GM19397 (cell line): ENCODE measurements around the gene KCNK4.
"Not testable (repeated sequence)": the region's sequence is repeated elsewhere in the genome, so short reads cannot be mapped to it uniquely, and the experiment has no call there.

Source experiments
- ATAC-seq: cut with Tn5 transposase; IDR thresholded peaks from one replicate; pipeline ENCODE4 v1.9.1; 2021; ENCODE audit warnings: mild to moderate bottlenecking, moderate library complexity; ENCODE audit not compliant: unreplicated experiment

KCNK4 gene

DNA sequence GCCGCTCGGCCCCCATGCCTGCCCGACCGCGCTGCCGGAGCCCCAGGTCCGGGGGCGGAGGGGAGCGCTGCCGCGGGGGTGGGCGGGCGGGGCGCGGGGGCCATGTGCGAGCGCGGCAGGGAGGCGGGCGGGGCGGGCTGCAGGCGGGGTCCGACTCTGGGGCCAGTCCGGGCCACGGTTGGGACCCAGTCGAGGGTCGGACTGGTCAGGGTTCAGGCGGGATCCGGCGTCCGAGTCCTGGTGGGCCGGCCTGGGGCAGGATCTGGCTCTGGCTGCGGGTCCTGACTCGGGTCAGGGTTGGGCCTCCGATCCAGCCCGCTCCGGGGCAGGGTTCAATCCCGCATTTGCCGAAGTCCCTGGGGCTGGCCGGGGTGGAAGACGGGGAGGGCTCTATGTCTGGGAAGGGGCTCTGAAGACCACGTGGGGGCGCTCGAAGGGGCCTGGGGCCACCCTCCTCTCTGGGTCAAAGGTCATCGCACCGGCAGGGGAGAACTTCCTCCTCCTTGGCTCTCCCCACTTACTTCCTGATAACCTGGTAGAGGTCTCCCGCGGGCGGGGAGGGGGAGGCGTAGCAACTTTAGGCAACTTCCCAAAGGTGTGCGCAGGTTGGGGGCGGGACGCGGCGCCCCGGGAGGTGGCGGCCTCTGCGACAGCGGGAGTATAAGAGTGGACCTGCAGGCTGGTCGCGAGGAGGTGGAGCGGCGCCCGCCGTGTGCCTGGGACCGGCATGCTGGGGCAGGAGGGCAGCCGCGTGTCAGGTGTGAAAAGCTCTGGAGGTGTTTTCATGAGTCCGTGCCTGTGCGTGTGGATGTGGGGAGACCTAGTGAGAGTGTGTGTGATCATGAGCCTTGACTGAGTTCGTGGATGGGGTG lies 14.8 kb downstream of the KCNK4 start:
- peak; percentile 23 for ATAC-seq

DNA sequence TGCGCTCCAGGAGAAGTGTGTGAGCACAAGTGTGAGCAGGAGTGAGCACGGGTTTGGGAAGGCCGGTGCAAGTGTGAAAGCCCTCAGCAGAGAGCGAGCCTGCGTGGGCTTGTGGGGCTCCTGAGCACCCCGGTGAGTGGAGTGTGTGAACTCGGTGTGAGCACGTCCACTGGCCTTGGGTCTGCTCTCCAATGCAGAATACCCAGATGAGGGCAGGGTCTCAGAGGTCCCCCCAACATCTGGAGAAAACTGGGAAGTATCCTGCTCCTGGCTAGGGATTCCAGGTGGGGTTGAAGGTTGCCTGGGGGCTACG lies 15.4 kb downstream of the KCNK4 start:
- ATAC-seq = no peak

DNA sequence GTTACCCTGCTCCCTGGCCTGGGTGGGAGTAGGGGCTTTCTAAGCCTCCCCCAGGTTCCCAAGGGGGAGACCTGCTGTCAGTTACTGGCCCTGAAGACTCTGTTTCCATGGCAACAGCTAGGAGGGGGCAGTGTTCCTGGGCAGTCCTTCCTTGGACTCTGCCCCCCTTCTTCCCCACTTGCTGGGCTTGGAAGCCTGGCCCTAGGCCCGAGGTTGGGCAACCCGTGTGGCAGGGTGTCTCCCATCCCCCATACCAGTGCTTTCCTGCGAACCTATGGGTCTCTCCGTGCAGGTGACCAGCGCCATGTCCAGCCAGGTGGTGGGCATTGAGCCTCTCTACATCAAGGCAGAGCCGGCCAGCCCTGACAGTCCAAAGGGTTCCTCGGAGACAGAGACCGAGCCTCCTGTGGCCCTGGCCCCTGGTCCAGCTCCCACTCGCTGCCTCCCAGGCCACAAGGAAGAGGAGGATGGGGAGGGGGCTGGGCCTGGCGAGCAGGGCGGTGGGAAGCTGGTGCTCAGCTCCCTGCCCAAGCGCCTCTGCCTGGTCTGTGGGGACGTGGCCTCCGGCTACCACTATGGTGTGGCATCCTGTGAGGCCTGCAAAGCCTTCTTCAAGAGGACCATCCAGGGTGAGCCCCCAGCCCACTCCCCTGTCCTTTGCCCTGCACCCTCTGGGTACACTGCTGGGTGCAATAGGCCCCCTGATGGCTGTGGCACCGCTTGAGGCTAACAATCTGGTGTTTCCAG lies 15.9 kb downstream of the KCNK4 start:
- no peak for ATAC-seq

DNA sequence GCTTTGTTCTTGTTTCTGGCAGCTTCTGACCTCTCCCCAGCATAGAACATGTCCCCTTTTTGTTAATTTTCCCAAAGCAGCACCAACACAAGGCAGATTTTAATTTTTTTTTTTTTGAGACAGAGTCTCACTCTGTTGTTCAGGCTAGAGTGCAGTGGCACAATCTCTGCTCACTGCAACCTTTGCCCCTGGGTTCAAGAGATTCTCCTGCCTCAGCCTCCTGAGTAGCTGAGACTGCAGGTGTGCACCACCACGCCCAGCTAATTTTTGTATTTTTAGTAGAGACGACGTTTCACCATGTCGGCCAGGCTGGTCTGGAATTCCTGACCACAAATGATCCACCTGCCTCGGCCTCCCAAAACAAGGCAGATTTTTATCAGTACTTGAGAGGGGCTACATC lies 16.7 kb downstream of the KCNK4 start:
- ATAC-seq = not testable (repeated sequence)

DNA sequence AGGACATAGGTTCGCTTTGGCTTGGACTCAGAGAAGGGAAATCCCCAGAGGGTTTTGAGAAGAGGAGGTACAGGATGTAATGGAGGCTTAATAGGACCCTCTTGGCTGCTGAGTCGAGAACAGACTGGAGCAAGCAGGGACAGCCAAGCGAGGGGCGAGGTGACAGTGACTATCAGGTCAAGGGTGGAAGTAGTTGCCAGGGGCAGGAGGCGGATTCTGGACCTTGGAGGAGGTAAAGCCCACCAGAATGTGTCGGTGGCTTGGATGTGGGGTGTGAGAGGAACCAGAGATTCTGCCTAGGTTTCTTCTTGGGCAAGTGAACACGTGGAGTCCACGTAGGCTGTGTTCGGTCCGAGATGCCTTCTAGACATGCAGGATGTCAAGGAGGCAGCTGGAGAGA lies 21.8 kb downstream of the KCNK4 start:
- ATAC-seq = no peak

DNA sequence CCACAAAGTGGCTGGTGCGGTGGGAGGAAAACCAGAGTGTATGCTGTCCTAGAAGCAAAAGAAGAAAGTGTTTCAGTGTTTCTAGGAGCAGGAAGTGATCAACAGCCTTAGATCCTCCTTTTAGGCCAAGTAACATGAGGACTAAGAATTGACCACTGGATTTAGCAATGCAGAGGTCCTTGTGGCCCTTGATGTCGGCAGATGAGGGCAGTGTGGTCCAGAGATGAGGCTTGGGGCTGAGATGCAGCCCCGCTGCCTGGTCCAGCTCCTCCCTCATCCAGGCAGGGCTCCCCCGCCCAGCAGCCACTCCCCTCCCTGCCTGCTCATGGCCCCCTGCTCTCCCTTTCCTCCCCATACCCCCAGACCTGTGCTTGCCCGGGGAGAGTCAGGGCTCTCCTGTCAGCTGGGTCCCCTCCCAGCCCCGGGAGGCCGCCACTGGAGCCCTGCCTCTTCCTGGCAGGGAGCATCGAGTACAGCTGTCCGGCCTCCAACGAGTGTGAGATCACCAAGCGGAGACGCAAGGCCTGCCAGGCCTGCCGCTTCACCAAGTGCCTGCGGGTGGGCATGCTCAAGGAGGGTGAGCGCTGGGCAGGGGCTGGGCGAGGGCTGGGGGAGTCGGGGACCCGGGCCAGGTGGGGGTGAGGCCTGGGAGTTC lies 22.5 kb downstream of the KCNK4 start:
- no peak for ATAC-seq

DNA sequence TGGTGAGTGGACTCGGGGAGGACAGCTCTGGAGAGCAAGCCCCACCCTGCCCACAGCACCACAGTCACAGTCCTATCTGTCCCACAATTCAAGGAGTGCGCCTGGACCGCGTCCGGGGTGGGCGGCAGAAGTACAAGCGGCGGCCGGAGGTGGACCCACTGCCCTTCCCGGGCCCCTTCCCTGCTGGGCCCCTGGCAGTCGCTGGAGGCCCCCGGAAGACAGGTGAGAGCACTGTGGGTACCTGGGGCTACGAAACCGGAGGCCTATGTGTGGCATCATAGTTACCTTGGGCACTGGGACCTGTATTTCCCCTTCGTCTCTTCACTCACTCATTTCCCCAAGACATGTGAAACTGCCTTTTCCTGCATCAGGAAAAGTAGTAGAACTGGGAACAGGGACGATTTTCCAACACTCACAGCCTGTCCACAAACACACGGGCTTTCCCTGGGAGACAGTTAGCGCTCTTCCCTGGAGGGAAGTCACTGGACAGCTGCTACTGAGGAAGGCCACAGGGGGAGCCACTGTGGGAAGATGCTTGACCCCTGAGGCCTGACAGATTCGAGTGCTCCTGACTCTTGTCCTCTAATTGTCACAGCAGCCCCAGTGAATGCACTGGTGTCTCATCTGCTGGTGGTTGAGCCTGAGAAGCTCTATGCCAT lies 23.2 kb downstream of the KCNK4 start:
- no peak for ATAC-seq

DNA sequence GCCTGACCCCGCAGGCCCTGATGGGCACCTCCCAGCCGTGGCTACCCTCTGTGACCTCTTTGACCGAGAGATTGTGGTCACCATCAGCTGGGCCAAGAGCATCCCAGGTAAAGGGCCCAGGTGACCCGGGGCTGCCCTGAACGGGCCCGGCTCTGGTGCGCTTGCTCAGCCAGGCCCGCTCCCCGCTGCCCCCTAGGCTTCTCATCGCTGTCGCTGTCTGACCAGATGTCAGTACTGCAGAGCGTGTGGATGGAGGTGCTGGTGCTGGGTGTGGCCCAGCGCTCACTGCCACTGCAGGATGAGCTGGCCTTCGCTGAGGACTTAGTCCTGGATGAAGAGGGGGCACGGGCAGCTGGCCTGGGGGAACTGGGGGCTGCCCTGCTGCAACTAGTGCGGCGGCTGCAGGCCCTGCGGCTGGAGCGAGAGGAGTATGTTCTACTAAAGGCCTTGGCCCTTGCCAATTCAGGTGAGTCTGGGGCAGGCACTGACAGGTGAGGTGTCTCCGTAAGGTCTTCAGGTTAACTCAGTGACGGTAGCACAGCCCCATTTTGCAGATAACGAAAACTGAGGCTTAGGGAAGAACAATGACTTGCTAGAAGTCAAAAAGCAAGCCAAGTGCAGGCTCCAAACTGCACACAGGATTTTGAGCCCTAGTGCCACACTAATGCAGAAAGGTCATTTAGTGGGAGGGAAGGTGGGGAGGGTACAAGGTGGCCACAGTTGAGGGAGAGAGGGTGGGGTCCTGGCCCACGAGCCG lies 23.9 kb downstream of the KCNK4 start:
- ATAC-seq = no peak

DNA sequence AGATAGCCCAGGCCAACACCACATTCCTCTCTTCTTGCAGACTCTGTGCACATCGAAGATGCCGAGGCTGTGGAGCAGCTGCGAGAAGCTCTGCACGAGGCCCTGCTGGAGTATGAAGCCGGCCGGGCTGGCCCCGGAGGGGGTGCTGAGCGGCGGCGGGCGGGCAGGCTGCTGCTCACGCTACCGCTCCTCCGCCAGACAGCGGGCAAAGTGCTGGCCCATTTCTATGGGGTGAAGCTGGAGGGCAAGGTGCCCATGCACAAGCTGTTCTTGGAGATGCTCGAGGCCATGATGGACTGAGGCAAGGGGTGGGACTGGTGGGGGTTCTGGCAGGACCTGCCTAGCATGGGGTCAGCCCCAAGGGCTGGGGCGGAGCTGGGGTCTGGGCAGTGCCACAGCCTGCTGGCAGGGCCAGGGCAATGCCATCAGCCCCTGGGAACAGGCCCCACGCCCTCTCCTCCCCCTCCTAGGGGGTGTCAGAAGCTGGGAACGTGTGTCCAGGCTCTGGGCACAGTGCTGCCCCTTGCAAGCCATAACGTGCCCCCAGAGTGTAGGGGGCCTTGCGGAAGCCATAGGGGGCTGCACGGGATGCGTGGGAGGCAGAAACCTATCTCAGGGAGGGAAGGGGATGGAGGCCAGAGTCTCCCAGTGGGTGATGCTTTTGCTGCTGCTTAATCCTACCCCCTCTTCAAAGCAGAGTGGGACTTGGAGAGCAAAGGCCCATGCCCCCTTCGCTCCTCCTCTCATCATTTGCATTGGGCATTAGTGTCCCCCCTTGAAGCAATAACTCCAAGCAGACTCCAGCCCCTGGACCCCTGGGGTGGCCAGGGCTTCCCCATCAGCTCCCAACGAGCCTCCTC lies 24.8 kb downstream of the KCNK4 start:
- ATAC-seq = not testable (repeated sequence)

DNA sequence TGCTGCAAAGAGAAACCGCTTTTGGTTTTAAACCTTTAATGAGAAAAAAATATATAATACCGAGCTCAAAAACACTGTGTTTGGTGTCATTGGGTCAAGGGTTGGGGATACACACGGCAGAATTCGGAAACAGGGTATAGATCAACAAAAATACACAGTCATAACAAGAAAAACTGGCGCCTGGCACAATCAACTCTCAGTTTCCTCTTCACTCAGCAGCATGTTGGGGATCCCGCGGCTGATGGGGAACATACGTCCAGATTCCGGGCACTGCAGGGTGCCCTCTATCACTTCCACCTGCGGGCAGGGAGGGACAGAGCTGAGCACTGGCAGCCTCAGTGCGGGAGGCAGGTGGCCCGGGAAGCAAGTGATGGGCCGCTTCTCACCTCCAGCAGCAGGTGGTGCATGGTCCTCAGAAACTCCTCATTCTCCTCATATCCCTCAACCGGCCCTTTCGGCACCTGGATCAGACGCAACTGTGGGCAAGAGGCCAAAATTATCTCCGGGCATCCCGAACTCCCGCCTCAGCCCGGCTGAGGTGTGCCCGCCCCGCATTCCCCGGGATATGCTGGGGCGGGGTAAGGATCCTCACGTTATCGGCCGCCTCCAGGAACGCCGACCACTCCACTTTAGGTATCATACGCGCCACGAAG lies 25.7 kb downstream of the KCNK4 start:
- ATAC-seq = peak; percentile 3

DNA sequence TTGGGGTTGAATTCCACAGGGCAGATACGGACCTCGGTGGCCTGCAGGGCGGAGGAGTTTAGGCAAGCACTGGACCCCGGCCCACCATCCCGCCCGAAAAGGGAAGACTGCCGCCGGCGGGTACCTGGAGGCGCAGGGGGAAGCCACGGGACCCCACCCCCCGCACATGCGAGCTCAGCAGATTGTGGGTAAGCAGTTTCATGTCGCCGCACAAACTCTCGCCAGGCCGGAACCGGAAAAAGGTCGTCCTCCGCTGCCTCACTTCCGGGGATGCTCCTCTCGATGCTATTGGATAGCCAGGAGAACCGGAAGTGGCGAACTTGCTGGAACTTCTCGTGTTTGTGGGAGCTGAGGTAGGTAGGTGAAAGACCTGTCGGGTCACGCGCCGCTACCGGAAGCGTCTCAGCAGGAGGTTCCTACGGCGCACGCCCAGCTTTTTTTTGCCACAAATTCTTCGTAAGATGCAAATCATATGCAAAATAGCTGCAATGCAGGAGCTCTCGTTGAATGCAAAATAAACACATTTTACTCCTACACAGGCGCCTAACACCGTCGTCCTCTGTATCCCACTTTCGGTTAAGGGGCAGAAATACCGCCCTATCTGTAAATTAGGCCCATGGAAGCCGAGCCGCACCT lies 26.3 kb downstream of the KCNK4 start, which contains the start of gene TRMT112:
TSS of gene TRMT112 (minus strand) at position 235 of the 636 bp plus-strand sequence. CDS start at position 202, 33 bp downstream.
- ATAC-seq = peak; percentile 63

DNA sequence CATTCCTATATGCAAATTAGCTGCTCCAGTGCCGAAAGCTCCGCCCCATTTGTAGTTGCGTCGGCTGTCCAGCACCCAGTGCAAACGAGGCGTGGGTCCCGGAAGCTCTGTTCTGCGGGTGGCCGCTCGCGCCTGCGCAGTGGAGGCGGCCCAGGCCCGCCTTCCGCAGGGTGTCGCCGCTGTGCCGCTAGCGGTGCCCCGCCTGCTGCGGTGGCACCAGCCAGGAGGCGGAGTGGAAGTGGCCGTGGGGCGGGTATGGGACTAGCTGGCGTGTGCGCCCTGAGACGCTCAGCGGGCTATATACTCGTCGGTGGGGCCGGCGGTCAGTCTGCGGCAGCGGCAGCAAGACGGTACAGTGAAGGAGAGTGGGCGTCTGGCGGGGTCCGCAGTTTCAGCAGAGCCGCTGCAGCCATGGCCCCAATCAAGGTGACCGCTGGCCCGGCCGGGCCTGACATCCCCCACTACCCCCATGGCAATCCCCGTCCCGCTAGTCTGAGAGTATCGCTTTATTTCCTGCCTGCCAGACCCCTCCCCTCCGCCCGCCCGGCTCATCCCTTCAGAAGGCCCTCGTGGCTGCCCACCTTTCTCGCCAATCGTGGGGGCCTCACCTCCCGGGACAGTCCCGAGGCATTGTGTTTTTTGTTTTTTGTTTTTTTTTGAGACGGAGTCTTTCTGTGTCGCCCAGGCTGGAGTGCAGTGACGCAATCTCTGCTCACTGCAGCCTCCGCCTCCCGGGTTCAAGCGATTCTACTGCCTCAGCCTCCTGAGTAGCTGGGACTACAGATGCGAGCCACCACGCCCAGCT lies 27.1 kb downstream of the KCNK4 start, which contains the start of gene PRDX5:
TSS of gene PRDX5 (plus strand) at position 161 of the 805 bp plus-strand sequence. CDS start at position 256, 95 bp downstream.
- peak; percentile 80 for ATAC-seq

DNA sequence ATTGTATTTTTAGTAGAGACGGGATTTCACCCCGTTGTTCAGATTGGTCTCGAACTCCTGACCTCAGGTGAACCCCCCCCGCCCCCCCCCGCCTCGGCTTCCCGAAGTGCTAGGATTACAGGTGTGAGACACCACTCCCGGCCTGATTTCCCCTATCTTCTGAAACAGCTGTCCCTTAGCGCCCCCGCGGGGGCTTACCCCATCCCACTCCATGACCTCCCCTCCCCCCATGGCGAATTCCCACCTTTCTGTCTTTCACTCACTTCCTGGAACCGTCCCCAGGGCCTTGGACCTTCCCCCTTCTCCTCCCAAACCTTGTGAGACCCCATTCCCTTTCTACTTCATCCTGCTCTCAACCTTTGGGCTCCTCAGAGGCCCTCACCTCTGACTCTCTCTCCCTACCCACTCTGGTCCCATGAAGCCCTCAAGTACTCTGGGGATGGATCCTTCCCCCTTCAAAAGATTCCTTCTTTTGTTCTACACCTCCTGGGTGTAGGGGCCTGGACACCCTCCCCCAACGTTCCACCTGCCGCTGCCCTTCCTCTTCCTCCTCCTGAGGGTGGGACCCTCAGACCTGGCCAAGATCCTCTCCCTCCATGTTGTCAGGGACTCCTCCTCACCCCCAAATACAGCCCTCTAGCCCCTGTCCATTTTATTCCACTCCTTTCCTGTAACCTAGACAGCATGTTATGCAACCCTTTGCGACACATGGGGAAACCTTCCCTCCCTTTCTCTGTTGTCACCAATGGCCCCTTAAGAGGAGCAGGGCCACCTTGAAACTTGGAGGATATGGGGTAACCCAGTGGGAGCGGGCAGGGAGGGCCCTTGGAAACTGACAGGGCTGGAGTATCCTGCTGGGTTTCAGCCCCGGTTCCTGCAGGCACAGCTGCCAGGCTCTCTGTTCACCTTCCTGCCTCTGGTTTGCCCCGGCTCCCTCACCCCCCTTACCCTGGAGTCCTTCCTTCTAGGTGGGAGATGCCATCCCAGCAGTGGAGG lies 28.0 kb downstream of the KCNK4 start:
- ATAC-seq = no peak

DNA sequence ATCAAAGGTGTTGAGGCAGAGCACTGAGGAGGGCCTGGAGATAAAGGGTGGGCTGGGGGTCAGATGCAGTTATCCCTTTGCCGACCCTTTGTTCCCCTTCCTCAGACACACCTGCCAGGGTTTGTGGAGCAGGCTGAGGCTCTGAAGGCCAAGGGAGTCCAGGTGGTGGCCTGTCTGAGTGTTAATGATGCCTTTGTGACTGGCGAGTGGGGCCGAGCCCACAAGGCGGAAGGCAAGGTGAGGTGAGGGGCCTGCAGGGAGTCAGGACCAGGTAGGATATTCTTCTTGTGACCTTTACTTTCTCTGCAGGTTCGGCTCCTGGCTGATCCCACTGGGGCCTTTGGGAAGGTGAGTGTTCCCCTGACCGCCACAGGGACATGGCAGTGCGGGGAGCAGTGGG lies 29.5 kb downstream of the KCNK4 start:
- ATAC-seq = no peak

DNA sequence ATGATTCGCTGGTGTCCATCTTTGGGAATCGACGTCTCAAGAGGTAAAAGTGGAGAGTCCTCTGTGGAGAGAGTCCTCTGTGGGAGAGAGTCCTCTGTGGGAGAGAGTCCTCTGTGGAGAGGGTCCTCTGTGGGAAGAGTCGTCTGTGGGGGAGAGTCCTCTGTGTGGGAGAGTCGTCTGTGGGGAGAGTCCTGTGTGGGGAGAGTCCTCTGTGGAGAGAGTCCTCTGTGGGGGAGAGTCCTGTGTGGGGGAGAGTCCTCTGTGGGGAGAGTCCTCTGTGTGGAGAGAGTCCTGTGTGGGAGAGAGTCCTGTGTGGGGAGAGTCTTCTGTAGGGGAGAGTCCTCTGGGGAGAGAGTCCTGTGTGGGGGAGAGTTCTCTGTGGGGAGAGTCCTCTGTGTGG lies 29.9 kb downstream of the KCNK4 start:
- ATAC-seq = no peak

DNA sequence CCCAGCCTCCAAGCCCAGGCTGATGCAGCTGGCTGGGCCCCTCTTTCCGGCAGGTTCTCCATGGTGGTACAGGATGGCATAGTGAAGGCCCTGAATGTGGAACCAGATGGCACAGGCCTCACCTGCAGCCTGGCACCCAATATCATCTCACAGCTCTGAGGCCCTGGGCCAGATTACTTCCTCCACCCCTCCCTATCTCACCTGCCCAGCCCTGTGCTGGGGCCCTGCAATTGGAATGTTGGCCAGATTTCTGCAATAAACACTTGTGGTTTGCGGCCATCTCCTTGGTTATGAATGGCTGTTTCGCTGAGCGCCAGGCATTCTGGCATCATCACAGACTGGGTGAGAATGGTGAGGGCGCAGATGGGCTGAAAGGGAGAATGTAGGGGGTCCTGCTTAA lies 30.4 kb downstream of the KCNK4 start:
- ATAC-seq = no peak
